Measurements from ENCODE around the gene STARD3.
"Not testable (repeated sequence)": the region's sequence is repeated elsewhere in the genome, so short reads cannot be mapped to it uniquely, and the experiment has no call there.

STARD3 gene

GRCh38 chr17:39706921-39707337 is 70.0 kb downstream of the STARD3 start:
- DNase-seq (ENCODE audit: extremely low read depth in 1 of 2, low read depth in 1 of 2), result no peak

- no peak for DNase-seq (ENCODE audit: extremely low read depth in 1 of 2, low read depth in 1 of 2)
These were observed 72.5 kb downstream of the STARD3 start for GRCh38 chr17:39709319-39709997.

- DNase-seq (ENCODE audit: extremely low read depth in 1 of 2, low read depth in 1 of 2), result no peak
These were observed 73.3 kb downstream of the STARD3 start for GRCh38 chr17:39709998-39710964.

- not testable (repeated sequence) for DNase-seq (ENCODE audit: extremely low read depth in 1 of 2, low read depth in 1 of 2)
These were observed 74.1 kb downstream of the STARD3 start for GRCh38 chr17:39711071-39711470.

- no peak for DNase-seq (ENCODE audit: extremely low read depth in 1 of 2, low read depth in 1 of 2)
These were observed 74.9 kb downstream of the STARD3 start for GRCh38 chr17:39711851-39712250.
